Measurements from ENCODE around the gene RPS6KB1.

DNA sequence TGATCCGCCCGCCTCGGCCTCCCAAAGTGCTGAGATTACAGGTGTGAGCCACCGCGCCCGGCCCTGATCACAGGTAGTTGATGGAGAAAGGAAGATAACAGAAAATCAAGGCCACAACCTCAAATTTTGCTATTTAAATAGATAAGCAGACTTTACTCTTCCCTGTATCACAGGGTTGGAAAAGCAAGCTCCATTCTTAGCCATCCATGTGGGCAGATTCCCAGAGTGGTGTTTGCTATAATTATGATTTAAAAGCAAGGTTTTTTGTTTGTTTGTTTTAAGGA is 44.6 kb upstream of the RPS6KB1 start:
- TF ChIP-seq, protein P1, sequence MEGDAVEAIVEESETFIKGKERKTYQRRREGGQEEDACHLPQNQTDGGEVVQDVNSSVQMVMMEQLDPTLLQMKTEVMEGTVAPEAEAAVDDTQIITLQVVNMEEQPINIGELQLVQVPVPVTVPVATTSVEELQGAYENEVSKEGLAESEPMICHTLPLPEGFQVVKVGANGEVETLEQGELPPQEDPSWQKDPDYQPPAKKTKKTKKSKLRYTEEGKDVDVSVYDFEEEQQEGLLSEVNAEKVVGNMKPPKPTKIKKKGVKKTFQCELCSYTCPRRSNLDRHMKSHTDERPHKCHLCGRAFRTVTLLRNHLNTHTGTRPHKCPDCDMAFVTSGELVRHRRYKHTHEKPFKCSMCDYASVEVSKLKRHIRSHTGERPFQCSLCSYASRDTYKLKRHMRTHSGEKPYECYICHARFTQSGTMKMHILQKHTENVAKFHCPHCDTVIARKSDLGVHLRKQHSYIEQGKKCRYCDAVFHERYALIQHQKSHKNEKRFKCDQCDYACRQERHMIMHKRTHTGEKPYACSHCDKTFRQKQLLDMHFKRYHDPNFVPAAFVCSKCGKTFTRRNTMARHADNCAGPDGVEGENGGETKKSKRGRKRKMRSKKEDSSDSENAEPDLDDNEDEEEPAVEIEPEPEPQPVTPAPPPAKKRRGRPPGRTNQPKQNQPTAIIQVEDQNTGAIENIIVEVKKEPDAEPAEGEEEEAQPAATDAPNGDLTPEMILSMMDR (IDR thresholded peaks at IDR 0.05) = no peak
- TF ChIP-seq EP300 (IDR thresholded peaks at IDR 0.05) = no peak
- no peak for TF ChIP-seq POLR2A (IDR thresholded peaks at IDR 0.05)
- no peak for TF ChIP-seq POLR2AphosphoS5 (IDR thresholded peaks at IDR 0.05)

All from stomach (tissue), 4 donors.